HepG2 (cell line): ENCODE measurements around the gene TMEM250. TPM values are rescaled to one million over a fixed set of nuclear protein-coding genes. Genes with fewer than 3 reads are reported as not detected.
A peak's percentile ranks its signal among the peaks of the same experiment; 100 is the strongest.

Experiments
- CEBPG ChIP-seq: IDR thresholded peaks from 2 replicates; pipeline ENCODE4 v1.6.1; 2016
- DMAP1 ChIP-seq: IDR thresholded peaks from 2 replicates; pipeline ENCODE4 v1.6.1; 2016
- ERF ChIP-seq: IDR thresholded peaks from 2 replicates; pipeline ENCODE4 v1.6.1; 2018; ENCODE audit warnings: missing biosample characterization, missing genetic modification reagents
- ETV6 ChIP-seq: sonication (generic); formaldehyde crosslinking; conservative IDR thresholded peaks from 2 replicates; pipeline ENCODE4 v1.4.0; 2020; ENCODE audit warnings: missing genetic modification reagents
- GRHL1 ChIP-seq: sonication (generic); formaldehyde crosslinking; conservative IDR thresholded peaks from 2 replicates; pipeline ENCODE4 v1.8.0; 2022; ENCODE audit warnings: missing genetic modification reagents
- MEF2D ChIP-seq: sonication (generic); formaldehyde crosslinking; IDR thresholded peaks from 2 replicates; pipeline ENCODE4 v1.5.1; 2020; ENCODE audit warnings: mild to moderate bottlenecking, missing genetic modification reagents
- NR2F1 ChIP-seq, 2 experiments: fragments of 450-650 bp in 1 of 2; formaldehyde crosslinking in 1 of 2; IDR thresholded peaks; 2 replicates each; pipeline versions ENCODE4 v1.5.0 to v1.6.1; 2016 to 2020; ENCODE audit warnings: mild to moderate bottlenecking in 1 of 2, missing compliant biosample characterization in 1 of 2, missing genetic modification reagents in 1 of 2, moderate library complexity in 1 of 2
- RXRB ChIP-seq: IDR thresholded peaks from 2 replicates; pipeline ENCODE4 v1.6.1; 2016; ENCODE audit warnings: borderline replicate concordance, missing genetic modification reagents, missing compliant biosample characterization
- SMC3 ChIP-seq: IDR thresholded peaks from 2 replicates; pipeline ENCODE4 v1.6.1; 2011; ENCODE audit warnings: low read length, improper control_type of control experiment
- SSRP1 ChIP-seq: IDR thresholded peaks from 2 replicates; pipeline ENCODE4 v1.6.1; 2016; ENCODE audit warnings: control low read depth
- TARDBP ChIP-seq: sonication (generic); formaldehyde crosslinking; IDR thresholded peaks from 2 replicates; pipeline ENCODE4 v1.8.0; 2022; ENCODE audit warnings: mild to moderate bottlenecking, missing genetic modification reagents
- UBTF ChIP-seq: sonication (generic); formaldehyde crosslinking; IDR thresholded peaks from 2 replicates; pipeline ENCODE4 v1.4.0; 2020; ENCODE audit warnings: mild to moderate bottlenecking, missing genetic modification reagents
- ZBTB49 ChIP-seq: sonication (generic); formaldehyde crosslinking; IDR thresholded peaks from 2 replicates; pipeline ENCODE4 v1.4.0; 2020; ENCODE audit warnings: missing genetic modification reagents, borderline replicate concordance
- ZFYVE20 ChIP-seq: sonication (generic); formaldehyde crosslinking; IDR thresholded peaks from 2 replicates; pipeline ENCODE4 v1.8.0; 2023; ENCODE audit warnings: low read depth, mild to moderate bottlenecking, moderate library complexity, missing genetic modification reagents, borderline replicate concordance
- ZNF136 ChIP-seq: sonication (generic); formaldehyde crosslinking; IDR thresholded peaks from 2 replicates; pipeline ENCODE4 v1.8.1; 2022; ENCODE audit warnings: low read depth, mild to moderate bottlenecking, moderate library complexity, missing genetic modification reagents
- ZNF282 ChIP-seq: fragments of 450-650 bp; IDR thresholded peaks from 2 replicates; pipeline ENCODE4 v1.6.1; 2018; ENCODE audit not compliant: partially characterized antibody
- ZNF343 ChIP-seq: sonication (generic); formaldehyde crosslinking; IDR thresholded peaks from 2 replicates; pipeline ENCODE4 v1.4.0; 2020; ENCODE audit warnings: mild to moderate bottlenecking, missing genetic modification reagents
- ZNF431 ChIP-seq: sonication (generic); formaldehyde crosslinking; IDR thresholded peaks from 2 replicates; pipeline ENCODE4 v1.9.0; 2022; ENCODE audit warnings: missing genetic modification reagents, low read depth, mild to moderate bottlenecking, borderline replicate concordance
- polyA plus RNA-seq, 8 experiments: library from polyadenylated mRNA; depleted of rRNA in 3 of 8; stranded (reverse) in 7 of 8; unstranded in 1 of 8; fragments of >200 nt; fragmentation: Illumina TruSeq in 4 of 8; extraction: Trizol in 4 of 8; gene quantifications; 2 replicates each; pipeline versions ENCODE4 v1.2.1 to v1.2.3, GENCODE V29; 2011 to 2016; ENCODE audit warnings: low read depth in 4 of 8, missing spikeins in 1 of 8, mixed read lengths in 1 of 8; ENCODE audit not compliant: insufficient read depth in 1 of 8
- total RNA-seq, 5 experiments: library from RNA; depleted of rRNA; stranded (reverse); fragments of >200 nt; fragmentation: Illumina TruSeq; extraction: Trizol; gene quantifications; 2 replicates each; pipeline ENCODE4 v1.2.3, GENCODE V29; 2016; ENCODE audit warnings: low read depth in 1 of 5
- TF ChIP-seq, protein P1 (sequence below), 2 experiments: sonication (generic) in 1 of 2; formaldehyde crosslinking in 1 of 2; IDR thresholded peaks; 2 replicates each; pipeline versions ENCODE4 v1.4.0 to v1.6.1; 2016 to 2020; ENCODE audit warnings: borderline replicate concordance in 1 of 2, low read depth in 1 of 2, mild to moderate bottlenecking in 1 of 2, missing genetic modification reagents in 1 of 2

TMEM250 gene
- total and polyA plus RNA-seq, 2 of the 13 experiments (the other 11 are each of a cell fraction or from before 2014, with no cell fraction given): 5.5 to 13.9 TPM

GRCh38 chr9:136118320-136119060 is at the start of gene TMEM250 (continued):
- TF ChIP-seq ZBTB49 (CRISPR knock-in tag) (no peak), RXRB (CRISPR knock-in tag) (0 out of 2 replicates have a peak, but pooled peaks have one; percentile 46), CEBPG (CRISPR knock-in tag) (no peak), MEF2D (CRISPR knock-in tag) (no peak), SSRP1 (CRISPR knock-in tag) (no peak), TARDBP (CRISPR knock-in tag) (peak; percentile 80), ZNF136 (CRISPR knock-in tag) (0 out of 2 replicates have a peak, but pooled peaks have one; percentile 26), ZNF343 (CRISPR knock-in tag) (peak; percentile 51; the same call in 1 of the 2 replicates), DMAP1 (CRISPR knock-in tag) (peak; percentile 74), ZNF431 (peak; percentile 95; the same call in 1 of the 2 replicates), ZNF282 (no peak), UBTF (CRISPR knock-in tag) (no peak; the same call in none of the 2 replicates), NR2F1 (CRISPR knock-in tag; IDR thresholded peaks at IDR 0.05) (no peak), ETV6 (CRISPR knock-in tag) (0 out of 2 replicates have a peak, but pooled peaks have one; percentile 66), GRHL1 (CRISPR knock-in tag) (no peak), ERF (no peak), ZFYVE20 (no peak), SMC3 (no peak)
- TF ChIP-seq, protein P1, sequence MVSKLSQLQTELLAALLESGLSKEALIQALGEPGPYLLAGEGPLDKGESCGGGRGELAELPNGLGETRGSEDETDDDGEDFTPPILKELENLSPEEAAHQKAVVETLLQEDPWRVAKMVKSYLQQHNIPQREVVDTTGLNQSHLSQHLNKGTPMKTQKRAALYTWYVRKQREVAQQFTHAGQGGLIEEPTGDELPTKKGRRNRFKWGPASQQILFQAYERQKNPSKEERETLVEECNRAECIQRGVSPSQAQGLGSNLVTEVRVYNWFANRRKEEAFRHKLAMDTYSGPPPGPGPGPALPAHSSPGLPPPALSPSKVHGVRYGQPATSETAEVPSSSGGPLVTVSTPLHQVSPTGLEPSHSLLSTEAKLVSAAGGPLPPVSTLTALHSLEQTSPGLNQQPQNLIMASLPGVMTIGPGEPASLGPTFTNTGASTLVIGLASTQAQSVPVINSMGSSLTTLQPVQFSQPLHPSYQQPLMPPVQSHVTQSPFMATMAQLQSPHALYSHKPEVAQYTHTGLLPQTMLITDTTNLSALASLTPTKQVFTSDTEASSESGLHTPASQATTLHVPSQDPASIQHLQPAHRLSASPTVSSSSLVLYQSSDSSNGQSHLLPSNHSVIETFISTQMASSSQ (IDR thresholded peaks at IDR 0.05; ENCODE audit: low read depth): no peak
- TF ChIP-seq, protein P1 (CRISPR knock-in tag; IDR thresholded peaks at IDR 0.05; ENCODE audit: borderline replicate concordance): peak; percentile 51
